Stimulated activated CD4-positive, alpha-beta T cell treated with anti-CD3 and anti-CD28 coated beads, Interleukin-15, amount 100 ng/mL, for 1 hour (primary cell): ENCODE results near the gene LYPD1.

ENCODE experiments used
- DNase-seq, 2 donors: peaks; one replicate each; pipeline ENCODE4 v3.0.0-alpha.2; 2020; ENCODE audit warnings: low read depth in 1 of 2, low spot score in 1 of 2

The LYPD1 gene

DNA sequence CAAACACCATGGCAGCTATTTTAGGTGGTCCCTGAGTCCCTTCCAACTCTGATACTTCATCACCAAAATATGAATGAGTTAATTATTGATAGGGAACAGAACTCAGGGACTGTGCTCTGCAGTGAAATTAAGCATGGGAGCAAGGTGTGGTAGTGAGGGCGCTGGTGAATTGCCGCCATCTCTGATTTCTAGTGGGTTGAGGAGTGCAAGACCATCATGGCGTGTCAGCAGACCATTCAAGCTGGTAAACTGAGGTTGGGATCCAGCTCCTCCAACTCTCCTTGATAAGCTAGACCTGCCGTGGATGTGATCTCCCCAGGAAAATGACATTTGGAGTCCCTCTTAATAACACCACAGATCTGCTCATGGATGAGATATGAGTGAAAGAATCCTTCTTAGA is 70.4 kb downstream of the LYPD1 start:
- DNase-seq = no peak

DNA sequence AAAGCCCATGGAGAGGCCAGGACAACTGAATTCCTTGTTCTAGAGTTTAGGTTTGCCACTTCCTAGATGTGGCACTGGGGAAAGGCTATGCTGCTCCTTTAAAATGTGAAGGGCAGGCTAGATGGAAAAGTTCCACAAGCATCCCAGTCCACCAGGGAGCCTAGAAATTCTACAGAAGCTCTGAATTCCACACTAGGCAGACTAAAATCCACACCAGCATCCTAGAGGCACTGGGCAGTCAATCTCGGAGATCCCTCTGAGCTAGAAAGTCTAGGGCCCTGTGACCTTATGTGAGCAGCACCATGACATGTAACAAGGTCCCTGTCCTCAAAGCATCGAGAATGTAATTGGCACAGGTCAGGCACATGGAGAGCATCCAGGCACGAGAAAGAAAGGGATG is 71.5 kb downstream of the LYPD1 start:
- DNase-seq = no peak

DNA sequence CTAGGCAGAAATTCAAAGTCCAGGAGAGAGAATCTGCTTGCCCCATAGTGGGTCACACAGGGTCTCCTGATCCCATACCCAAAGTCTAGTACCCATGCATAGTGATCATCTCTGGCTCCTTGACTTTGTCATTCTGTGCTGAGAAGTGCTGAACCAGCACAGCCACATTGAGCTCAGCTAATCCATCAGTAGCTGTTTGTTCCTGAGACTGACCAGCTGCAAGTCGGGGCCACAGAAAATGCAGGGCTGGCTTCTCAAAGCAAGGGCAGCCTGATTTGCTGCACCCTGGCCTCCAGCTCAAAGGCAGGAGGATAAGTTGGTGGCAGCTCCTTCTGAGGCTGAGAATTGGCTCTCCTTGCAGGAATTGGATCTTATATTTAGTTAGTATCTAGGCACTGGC is 72.2 kb downstream of the LYPD1 start:
- no peak for DNase-seq

DNA sequence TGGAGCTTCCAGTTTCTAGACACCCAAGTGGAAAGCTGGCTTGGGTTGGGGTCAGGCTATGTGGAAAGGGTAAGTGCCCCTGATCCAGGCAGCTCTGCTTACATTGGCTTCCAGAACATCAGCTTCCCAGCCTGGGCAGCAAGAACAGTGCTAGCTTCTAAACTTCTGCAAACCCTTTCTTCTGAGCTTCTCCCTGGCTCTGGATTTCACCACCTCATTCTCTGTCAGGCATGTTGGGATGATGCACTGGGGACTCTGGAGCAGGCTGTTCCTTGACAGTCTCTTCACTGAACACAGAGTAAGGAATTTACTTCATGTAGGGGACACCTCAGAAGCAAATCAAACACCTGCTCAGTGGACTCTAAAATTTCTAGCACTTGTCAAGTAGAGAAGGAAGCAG is 72.8 kb downstream of the LYPD1 start:
- no peak for DNase-seq

DNA sequence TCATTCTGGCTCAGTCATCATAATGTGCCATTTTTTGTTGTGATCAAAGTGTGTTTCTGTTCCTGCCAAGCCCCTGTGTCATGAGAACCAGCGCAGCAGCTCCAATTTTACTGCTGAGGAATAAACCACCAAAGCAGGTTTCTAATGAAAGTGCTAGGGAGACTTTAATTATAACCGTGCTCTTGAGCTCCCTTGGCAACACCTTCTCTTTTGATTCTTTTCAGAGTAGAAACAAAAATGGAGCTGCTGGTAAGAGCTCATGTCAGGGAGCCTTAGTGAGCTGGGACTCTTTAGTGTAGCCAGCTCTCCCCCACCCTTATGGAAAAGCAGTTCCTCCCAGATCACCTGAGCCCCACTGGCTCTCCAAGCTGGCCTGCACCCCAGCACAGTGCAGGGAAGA is 74.3 kb downstream of the LYPD1 start:
- DNase-seq = no peak

DNA sequence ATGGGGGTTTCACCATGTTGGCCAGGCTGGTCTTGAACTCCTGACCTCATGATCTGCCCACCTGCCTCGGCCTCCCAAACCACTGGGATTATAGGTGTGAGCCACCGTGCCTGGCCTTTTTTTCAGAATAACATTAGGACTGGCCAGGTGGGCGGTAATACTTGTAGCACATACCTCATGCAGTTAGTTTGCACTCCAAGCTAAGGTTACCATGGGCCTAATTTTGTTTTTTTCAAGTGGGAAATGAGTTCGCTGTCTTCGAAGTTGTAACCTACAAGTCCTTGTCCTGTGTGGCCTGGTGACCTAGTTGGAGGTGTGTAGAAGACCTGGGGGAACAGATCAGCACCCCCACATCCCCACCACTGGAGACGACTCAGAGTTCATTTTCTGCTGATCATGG is 74.8 kb downstream of the LYPD1 start:
- DNase-seq = no peak
